Fibroblast of pulmonary artery (primary cell): Measurements from ENCODE around the gene GARNL3.

Experiments
- DNase-seq: peaks from one replicate; pipeline ENCODE4 v3.0.0-alpha.2; 2010; ENCODE audit warnings: low read depth
- H3K4me3 ChIP-seq: replicated peaks from 2 replicates; pipeline ENCODE4 v1.5.1; 2011; ENCODE audit warnings: low read depth, mild to moderate bottlenecking, control low read depth, low read length, moderate library complexity
- TF ChIP-seq, protein P1 (sequence below): IDR thresholded peaks from 2 replicates; pipeline ENCODE4 v1.5.1; 2011; ENCODE audit warnings: mild to moderate bottlenecking, control low read depth, low read length, inconsistent platforms; ENCODE audit errors: missing control alignments

The GARNL3 gene

DNA sequence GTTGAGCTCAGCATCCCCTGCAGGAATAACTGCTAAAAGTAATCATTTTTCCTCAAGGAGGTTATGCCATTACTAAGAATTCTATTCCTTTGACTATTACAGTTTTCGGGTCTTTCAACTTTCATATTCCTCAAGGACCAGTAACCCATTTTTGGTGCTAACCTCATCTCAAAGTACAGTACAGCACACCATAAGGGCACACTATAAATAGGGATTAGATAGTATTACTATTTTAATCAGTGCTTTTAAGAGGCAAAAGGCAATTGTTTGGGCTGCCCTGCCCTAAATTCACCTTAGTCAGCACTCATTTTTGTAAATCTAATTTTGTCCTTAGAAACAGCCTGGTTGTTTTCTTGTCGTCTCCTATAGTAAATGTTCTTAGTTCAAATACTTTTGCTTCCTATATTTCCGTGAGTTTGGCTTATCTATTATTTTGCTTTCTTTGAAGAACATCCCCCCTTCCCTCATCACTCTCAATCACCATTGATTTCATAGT, 13.6 kb upstream of the GARNL3 start:
- TF ChIP-seq, protein P1, sequence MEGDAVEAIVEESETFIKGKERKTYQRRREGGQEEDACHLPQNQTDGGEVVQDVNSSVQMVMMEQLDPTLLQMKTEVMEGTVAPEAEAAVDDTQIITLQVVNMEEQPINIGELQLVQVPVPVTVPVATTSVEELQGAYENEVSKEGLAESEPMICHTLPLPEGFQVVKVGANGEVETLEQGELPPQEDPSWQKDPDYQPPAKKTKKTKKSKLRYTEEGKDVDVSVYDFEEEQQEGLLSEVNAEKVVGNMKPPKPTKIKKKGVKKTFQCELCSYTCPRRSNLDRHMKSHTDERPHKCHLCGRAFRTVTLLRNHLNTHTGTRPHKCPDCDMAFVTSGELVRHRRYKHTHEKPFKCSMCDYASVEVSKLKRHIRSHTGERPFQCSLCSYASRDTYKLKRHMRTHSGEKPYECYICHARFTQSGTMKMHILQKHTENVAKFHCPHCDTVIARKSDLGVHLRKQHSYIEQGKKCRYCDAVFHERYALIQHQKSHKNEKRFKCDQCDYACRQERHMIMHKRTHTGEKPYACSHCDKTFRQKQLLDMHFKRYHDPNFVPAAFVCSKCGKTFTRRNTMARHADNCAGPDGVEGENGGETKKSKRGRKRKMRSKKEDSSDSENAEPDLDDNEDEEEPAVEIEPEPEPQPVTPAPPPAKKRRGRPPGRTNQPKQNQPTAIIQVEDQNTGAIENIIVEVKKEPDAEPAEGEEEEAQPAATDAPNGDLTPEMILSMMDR = no peak
- no peak overlapping the region for H3K4me3 ChIP-seq
- no peak for DNase-seq

DNA sequence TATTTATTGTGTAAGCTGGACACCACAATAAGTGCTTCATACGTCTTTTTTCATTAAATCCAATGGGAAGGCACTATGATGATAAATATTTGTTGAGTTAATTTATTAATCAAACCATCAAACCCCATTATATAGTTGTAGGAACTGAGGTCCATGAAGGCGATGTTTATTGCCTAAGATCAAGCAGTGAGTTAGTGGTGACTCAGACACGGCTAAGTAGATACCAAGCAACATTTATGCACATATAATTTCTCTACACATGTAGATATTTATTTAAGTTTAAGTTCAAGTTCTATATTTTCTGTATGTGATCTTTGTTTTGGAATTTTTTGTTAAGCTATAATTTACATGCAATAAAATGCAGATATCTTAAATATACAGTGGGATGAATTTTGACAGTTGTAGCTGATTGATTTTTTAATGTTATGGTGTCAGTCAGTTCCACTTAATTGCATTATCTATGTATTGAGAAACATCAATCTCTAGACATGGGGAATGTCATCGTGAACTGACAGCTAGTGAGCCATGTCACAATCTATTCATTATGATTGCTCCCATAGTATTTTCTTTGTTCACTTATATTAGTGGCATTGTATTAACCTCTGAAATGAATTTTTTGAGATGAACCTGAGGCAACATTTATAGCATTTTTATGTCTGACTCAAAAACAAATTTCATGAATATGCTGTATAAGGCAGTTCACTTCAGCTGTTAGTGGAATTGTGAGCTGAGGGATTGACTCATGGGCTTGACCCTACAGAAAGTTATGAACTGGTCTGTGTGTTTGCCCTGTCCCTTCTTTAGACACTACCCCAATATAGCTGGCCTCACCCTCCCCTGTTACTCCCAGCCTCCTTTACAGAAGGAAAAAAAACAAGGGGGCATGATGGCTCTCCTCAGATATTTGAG, 11.9 kb upstream of the GARNL3 start:
- DNase-seq = no peak
- TF ChIP-seq, protein P1 = no peak
- H3K4me3 ChIP-seq = no peak overlapping the region

DNA sequence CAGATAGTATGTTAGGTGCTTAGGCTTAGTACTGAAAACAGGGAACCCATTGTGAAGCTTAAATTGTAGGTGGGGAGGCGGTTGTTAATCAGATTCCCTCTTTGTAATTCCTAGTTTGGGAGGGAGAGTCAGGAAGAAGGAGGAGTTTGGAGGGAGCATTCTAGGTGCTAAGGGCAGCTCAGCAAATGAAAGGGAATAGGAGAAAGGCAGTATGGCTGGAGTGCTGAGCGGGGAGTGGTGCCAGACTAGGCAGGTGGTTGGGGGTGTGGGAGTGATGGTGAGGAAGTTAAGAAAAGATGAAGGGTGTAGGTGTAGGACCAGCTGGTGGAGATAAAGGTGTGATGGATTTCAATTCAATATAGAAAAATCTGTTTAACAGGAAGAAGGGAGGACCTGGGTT, 11.1 kb upstream of the GARNL3 start:
- no peak for DNase-seq

DNA sequence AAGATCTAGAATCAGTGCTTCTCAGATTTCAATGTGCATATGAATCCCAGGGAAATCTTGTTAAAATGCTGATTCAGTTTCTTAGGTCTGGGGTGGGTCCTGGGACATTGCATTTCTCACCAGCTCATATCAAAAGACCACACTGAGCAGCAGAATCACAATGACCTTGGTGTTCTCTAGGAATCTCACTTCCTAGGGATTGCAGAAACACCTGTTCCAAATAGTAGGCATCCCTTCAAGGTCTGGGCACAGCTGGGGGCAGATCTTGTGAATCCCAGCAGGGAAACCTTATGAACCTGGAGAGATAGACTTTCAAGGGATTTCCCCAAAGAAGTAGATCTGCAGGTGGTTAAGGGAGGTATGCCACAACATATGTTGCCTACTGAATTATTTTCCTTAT, 8.9 kb upstream of the GARNL3 start:
- no peak for DNase-seq
- TF ChIP-seq, protein P1 = no peak
- H3K4me3 ChIP-seq = no peak overlapping the region

More for the DNA sequence above, 11.1 kb upstream of the GARNL3 start:
- TF ChIP-seq, protein P1 = no peak
- no peak overlapping the region for H3K4me3 ChIP-seq

GRCh38 chr9:127256324-127256723, 8.2 kb upstream of the GARNL3 start:
- TF ChIP-seq, protein P1 = no peak
- no peak for DNase-seq
- no peak overlapping the region for H3K4me3 ChIP-seq

- DNase-seq = no peak
- H3K4me3 ChIP-seq = no peak overlapping the region
- TF ChIP-seq, protein P1 = no peak
Observed at GRCh38 chr9:127258606-127259471, 5.7 kb upstream of the GARNL3 start.
